ENCODE measurements around the gene RNU5D-1.

DNA sequence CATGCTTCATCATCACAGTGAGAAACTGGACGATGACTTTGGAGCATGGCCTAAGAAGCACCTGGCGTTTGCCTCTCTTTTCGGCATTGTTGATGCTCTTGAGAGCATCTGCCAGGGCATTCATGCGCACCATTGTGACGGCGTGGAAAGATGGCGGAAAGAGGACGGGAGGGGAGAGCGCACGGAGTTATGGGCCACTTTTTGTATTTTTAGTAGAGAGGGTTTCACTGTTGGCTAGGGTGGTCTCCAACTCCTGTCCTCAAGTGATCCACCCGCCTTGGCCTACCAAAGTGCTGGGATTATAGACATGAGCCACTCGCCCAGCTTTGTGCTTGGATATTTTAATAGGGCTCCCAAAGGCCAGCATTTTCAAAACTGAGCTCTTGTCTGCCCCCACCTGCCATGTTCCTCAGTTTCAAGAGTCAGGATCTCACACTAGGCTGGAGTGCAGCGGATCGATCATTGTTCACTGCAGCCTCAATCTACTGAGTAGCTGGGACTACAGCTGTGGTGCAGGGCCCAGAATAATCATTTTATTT is 49.7 kb upstream of the RNU5D-1 start:
- TF ChIP-seq POLR2A (IDR thresholded peaks at IDR 0.05) (no peak), CTCF (IDR thresholded peaks at IDR 0.05) (no peak)
